Erythroblast (primary cell): ENCODE data around the gene PRKD1.

Experiments used
- GATA1 ChIP-seq: IDR thresholded peaks from 2 replicates; pipeline ENCODE4 v1.6.1; 2011; ENCODE audit warnings: low read depth, mild to moderate bottlenecking, control low read depth, low read length, moderate library complexity
- POLR2A ChIP-seq: IDR thresholded peaks from 2 replicates; pipeline ENCODE4 v1.6.1; 2011; ENCODE audit warnings: mild to moderate bottlenecking, low read length

DNA sequence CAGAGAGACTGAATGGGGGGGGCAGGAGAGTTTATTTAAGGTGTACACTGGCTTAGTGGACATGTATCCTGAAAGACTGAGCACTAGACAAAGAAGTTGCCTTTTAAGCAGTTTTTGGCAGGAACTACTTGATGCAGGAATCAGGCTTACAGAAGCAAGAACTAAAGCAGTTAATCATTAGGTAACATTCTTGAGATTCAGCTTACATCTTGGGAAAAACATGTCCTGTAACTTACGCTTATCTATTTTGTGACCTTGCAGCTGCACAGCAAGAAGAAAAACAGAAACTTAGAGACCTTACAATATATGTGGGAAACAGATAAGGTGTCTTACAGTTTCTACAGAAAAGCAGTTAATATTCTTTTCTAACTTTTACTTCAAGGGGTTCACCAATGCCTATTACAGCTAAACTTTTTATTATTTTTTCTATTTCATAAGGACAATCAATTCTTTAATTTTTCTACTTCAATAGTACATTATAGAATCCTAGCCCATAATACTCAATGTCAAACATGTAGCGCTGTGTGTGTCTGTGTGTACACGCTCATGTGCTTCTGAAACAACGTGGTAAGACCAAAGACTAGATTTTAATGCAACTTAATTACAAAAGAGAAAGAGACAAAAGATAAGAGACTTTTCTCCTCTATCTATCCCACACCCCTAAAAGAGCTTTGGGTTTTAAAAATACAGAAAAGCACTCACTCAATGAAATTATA lies 276.9 kb downstream of the PRKD1 start:
- TF ChIP-seq POLR2A (no peak), GATA1 (no peak)
